ENCODE results near the gene OXCT2. TPM values are rescaled to one million over a fixed set of nuclear protein-coding genes. Genes with fewer than 3 reads are reported as not detected.
"Not testable (repeated sequence)": the region's sequence is repeated elsewhere in the genome, so short reads cannot be mapped to it uniquely, and the experiment has no call there.

OXCT2 gene
- total and polyA plus RNA-seq, 2 of the 13 experiments (the other 11 are each of a cell fraction or from before 2014, with no cell fraction given) = 0.21 to 0.33 TPM

DNA sequence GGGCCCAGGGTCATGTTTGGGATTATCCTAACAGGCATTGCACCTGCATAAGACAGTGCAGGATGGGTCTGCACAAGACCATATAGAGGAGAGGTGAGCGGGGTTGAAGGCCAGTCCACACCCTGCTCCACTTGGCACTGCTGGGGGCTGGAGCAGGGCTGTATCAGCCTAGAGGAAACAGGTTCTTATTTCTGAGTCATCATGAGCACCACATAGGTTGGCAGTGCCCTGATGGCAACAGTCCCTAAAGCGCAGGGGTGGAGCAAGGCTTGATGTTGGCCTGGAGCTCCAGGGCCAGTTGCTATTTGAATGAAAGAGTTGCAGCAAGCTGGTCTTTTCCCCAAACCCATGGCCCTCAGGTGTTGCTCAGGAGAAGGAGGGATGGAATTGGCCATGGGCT is 47.3 kb upstream of the OXCT2 start:
- ChIA-PET POLR2A (interaction anchor here (1.5 kb wide), 1 partner anchor 81 kb away, joined by 7 read pairs; no protein-coding TSS in a partner anchor), CTCF (ENCODE audit: low intra/inter-chr PET ratio, low total read pairs) (no interaction called here)
- TF ChIP-seq, protein P1, sequence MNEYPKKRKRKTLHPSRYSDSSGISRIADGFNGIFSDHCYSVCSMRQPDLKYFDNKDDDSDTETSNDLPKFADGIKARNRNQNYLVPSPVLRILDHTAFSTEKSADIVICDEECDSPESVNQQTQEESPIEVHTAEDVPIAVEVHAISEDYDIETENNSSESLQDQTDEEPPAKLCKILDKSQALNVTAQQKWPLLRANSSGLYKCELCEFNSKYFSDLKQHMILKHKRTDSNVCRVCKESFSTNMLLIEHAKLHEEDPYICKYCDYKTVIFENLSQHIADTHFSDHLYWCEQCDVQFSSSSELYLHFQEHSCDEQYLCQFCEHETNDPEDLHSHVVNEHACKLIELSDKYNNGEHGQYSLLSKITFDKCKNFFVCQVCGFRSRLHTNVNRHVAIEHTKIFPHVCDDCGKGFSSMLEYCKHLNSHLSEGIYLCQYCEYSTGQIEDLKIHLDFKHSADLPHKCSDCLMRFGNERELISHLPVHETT (CRISPR knock-in tag; conservative IDR thresholded peaks at IDR 0.05) = no peak
- no TSS peak for BruUV-seq (replicated peaks)
- Histone ChIP-seq H3K27ac (ENCODE audit: extremely low read length, insufficient read depth, low read length) (no peak overlapping the region), H4K20me1 (ENCODE audit: insufficient read depth, low read length) (no peaks in the 10 kb centered on the region), H3K4me1 (ENCODE audit: insufficient read depth, low read length) (peaks cover 10% of the 10 kb centered on the region; the same call in 1 of the 2 replicates), H3K4me3 (replicated peaks in 1 of 3; ENCODE audit: insufficient read depth in 1 of 3, low read depth in 2 of 3, low read length in 3 of 3) (no peak overlapping the region), H3K9ac (ENCODE audit: insufficient read depth, low read depth, low read length) (no peak overlapping the region), H3K79me2 (ENCODE audit: insufficient read depth, low read length) (no peaks in the 10 kb centered on the region), H2AFZ (ENCODE audit: low read length) (no peak overlapping the region), H3K36me3 (replicated peaks in 1 of 2; ENCODE audit: control insufficient read depth in 1 of 2, insufficient read depth in 2 of 2, low read length in 2 of 2) (no peaks in the 10 kb centered on the region), H3K27me3 (ENCODE audit: control insufficient read depth in 1 of 2, insufficient read depth in 2 of 2, low read length in 2 of 2) (peaks cover 1 to 9% of the 10 kb centered on the region in 2 experiments; a peak in 1 of 5 replicates), H3K9me3 (ENCODE audit: low read length) (no peaks in the 10 kb centered on the region), H3K4me2 (ENCODE audit: low read depth, low read length) (no peak overlapping the region)
- intact Hi-C loops (cut with micrococcal nuclease; ENCODE audit: unreplicated experiment) = loop anchor here (10.0 kb wide), 1 partner anchor 216 kb away; no protein-coding TSS in a partner anchor
- WGBS (ENCODE audit: low lambda C conversion rate) = 75% methylated on average over 1 of the region's 2 CpGs
- FAIRE-seq (no peak), ATAC-seq (peak; percentile 11; the same call in 1 of the 3 replicates), DNase-seq (ENCODE audit: low spot score) (no peak)
- in situ Hi-C loops (cut with HindIII; ENCODE audit: extremely low pct_ligation_motif_present, low pct_unique_long_range_greater_than_20kb) = loop anchor here (5.0 kb wide), 2 partner anchors 84 to 154 kb away; partner anchors contain the start of gene MYCL

DNA sequence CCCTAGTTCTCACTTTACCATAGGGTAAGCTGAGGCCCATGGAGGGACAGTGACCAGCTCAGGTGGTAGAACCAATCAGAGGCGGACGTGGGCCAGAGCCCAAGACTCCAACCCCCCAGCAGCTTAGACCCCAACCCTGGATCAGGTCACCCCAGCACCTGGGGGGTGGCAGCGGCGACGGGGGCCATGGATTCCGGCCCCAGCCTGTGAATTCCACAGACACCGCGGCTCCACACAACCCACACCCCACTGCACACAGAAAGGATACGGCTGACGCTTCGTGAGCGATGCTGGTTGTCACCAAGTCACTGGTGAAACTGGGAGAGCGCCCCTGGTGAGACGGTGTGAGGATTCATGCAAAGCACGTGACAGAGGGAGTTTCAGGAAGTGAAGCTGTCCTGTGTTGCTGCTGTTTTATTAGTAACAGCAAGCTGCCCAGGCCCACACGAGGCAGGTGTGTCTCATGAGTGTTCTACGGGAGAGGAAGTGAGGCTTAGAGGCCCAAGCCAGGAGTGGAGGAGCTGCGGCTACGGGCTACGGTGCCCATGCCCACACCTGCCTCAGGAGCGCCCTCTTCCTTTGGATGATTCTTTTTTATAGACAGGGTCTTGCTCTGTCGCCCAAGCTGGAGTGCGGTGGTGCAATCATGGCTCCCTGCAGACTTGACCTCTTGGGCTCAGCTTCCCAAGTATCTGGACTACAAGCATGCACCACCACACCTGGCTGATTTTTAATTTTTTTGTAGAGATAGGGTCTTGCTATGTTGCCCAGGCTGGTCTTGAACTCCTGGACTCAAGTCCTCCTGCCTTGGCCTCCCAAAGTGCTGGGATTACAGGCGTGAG is 46.2 kb upstream of the OXCT2 start:
- not testable (repeated sequence) for FAIRE-seq; H4K20me1 ChIP-seq (ENCODE audit: insufficient read depth, low read length); BruUV-seq (replicated peaks); H3K79me2 ChIP-seq (ENCODE audit: insufficient read depth, low read length); H3K4me3 ChIP-seq (replicated peaks in 1 of 3; ENCODE audit: insufficient read depth in 1 of 3, low read depth in 2 of 3, low read length in 3 of 3); H3K9me3 ChIP-seq (ENCODE audit: low read length); H3K9ac ChIP-seq (ENCODE audit: insufficient read depth, low read depth, low read length); H3K36me3 ChIP-seq (replicated peaks in 1 of 2; ENCODE audit: control insufficient read depth in 1 of 2, insufficient read depth in 2 of 2, low read length in 2 of 2); H3K4me1 ChIP-seq (ENCODE audit: insufficient read depth, low read length); H2AFZ ChIP-seq (ENCODE audit: low read length); H3K27ac ChIP-seq (ENCODE audit: extremely low read length, insufficient read depth, low read length); TF ChIP-seq MAZ (IDR thresholded peaks at IDR 0.05; ENCODE audit: borderline replicate concordance, low read depth, low read length)
- WGBS (ENCODE audit: low lambda C conversion rate) = 40% methylated on average over 13 of the region's 24 CpGs
- ChIA-PET POLR2A (interaction anchor here (1.1 to 1.5 kb wide), 3 partner anchors 79 to 84 kb away, joined by 3 to 7 read pairs (median 6); partner anchors contain the start of gene MYCL), CTCF (ENCODE audit: low intra/inter-chr PET ratio, low total read pairs) (interaction anchor here (1.0 to 2.2 kb wide), 3 partner anchors 85 to 215 kb away, joined by 3 to 44 read pairs (median 8); partner anchors contain the start of gene MYCL)
- H3K27me3 ChIP-seq (ENCODE audit: control insufficient read depth in 1 of 2, insufficient read depth in 2 of 2, low read length in 2 of 2) = peaks cover 1 to 13% of the 10 kb centered on the region in 2 experiments; a peak in 2 of 5 replicates
- in situ Hi-C loops (cut with HindIII; ENCODE audit: extremely low pct_ligation_motif_present, low pct_unique_long_range_greater_than_20kb) = loop anchor here (5.0 kb wide), 2 partner anchors 85 to 155 kb away; partner anchors contain the start of gene MYCL
- DNase-seq (ENCODE audit: low spot score) (peak; percentile 33), ATAC-seq (peak; percentile 75)
- intact Hi-C loops (cut with micrococcal nuclease; ENCODE audit: unreplicated experiment) = loop anchor here (10.0 kb wide), 1 partner anchor 217 kb away; no protein-coding TSS in a partner anchor
- H3K4me2 ChIP-seq (ENCODE audit: low read depth, low read length) = peak overlapping the region; percentile 64
- TF ChIP-seq HNRNPL (IDR thresholded peaks at IDR 0.05; ENCODE audit: low read depth, low read length) (0 out of 2 replicates have a peak, but pooled peaks have one; percentile 38), ZFY (CRISPR knock-in tag; IDR thresholded peaks at IDR 0.05) (peak; percentile 43; the same call in 1 of the 2 replicates), MAZ (CRISPR knock-in tag; IDR thresholded peaks at IDR 0.05; ENCODE audit: low read depth) (peak; percentile 38; the same call in 1 of the 2 replicates), TFE3 (CRISPR knock-in tag; IDR thresholded peaks at IDR 0.05) (0 out of 2 replicates have a peak, but pooled peaks have one; percentile 13), SAP130 (CRISPR knock-in tag; IDR thresholded peaks at IDR 0.05; ENCODE audit: low read depth) (peak; percentile 23; the same call in 1 of the 2 replicates), ZNF430 (CRISPR knock-in tag; IDR thresholded peaks at IDR 0.05) (0 out of 2 replicates have a peak, but pooled peaks have one; percentile 40), ZNF121 (CRISPR knock-in tag; IDR thresholded peaks at IDR 0.05) (peak; percentile 60; the same call in 1 of the 2 replicates)
